ENCODE results near the gene PRKCA. TPM values are rescaled to one million over a fixed set of nuclear protein-coding genes. Genes with fewer than 3 reads are reported as not detected.

PRKCA gene
- total RNA-seq, 3 donors from 2014 or later, result 5.1 to 10.5 (median 6.6) TPM

- intact Hi-C loops (cut with DNase I; ENCODE audit: low total_unique reads), result no loop called here
- Histone ChIP-seq H3K4me3 (no peak overlapping the region), H3K27ac (no peak overlapping the region), H3K9me3 (no peaks in the 10 kb centered on the region), H3K4me1 (no peaks in the 10 kb centered on the region), H3K27me3 (no peaks in the 10 kb centered on the region), H3K36me3 (no peaks in the 10 kb centered on the region)
- no peak for DNase-seq (ENCODE audit: low spot score in 2 of 2)
- TF ChIP-seq POLR2AphosphoS5 (IDR thresholded peaks at IDR 0.05) (no peak), POLR2A (IDR thresholded peaks at IDR 0.05) (no peak)
- TF ChIP-seq, protein P1, sequence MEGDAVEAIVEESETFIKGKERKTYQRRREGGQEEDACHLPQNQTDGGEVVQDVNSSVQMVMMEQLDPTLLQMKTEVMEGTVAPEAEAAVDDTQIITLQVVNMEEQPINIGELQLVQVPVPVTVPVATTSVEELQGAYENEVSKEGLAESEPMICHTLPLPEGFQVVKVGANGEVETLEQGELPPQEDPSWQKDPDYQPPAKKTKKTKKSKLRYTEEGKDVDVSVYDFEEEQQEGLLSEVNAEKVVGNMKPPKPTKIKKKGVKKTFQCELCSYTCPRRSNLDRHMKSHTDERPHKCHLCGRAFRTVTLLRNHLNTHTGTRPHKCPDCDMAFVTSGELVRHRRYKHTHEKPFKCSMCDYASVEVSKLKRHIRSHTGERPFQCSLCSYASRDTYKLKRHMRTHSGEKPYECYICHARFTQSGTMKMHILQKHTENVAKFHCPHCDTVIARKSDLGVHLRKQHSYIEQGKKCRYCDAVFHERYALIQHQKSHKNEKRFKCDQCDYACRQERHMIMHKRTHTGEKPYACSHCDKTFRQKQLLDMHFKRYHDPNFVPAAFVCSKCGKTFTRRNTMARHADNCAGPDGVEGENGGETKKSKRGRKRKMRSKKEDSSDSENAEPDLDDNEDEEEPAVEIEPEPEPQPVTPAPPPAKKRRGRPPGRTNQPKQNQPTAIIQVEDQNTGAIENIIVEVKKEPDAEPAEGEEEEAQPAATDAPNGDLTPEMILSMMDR (IDR thresholded peaks at IDR 0.05), result no peak
Observed at GRCh38 chr17:66740226-66740625, 437.8 kb downstream of the PRKCA start.

DNA sequence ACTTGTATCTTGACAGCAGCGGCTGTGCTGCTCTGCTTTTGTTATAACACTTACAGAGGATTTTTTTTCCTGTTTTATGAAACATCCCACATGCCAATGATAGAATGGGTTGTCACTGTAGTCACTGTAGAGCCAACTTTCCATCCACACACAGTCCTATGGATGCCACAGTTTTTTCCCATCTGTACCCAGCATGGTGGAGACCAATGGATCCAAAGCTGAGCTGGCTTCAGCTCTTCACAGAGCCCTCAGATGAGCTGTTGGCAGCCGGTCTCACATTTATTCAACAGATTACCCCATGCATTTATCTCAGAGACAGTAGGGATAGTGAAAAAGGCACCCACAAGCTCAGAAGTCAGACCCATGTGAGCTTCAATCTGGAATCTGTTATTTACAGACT, 441.1 kb downstream of the PRKCA start:
- Histone ChIP-seq H3K36me3 (no peaks in the 10 kb centered on the region), H3K27ac (no peak overlapping the region), H3K4me3 (no peak overlapping the region), H3K9me3 (no peaks in the 10 kb centered on the region), H3K4me1 (no peaks in the 10 kb centered on the region), H3K27me3 (no peaks in the 10 kb centered on the region)
- intact Hi-C loops (cut with DNase I; ENCODE audit: low total_unique reads), result no loop called here
- no peak for DNase-seq (ENCODE audit: low spot score in 2 of 2)
- TF ChIP-seq, protein P1 (IDR thresholded peaks at IDR 0.05), result no peak
- TF ChIP-seq POLR2AphosphoS5 (IDR thresholded peaks at IDR 0.05) (no peak), POLR2A (IDR thresholded peaks at IDR 0.05) (no peak)

DNA sequence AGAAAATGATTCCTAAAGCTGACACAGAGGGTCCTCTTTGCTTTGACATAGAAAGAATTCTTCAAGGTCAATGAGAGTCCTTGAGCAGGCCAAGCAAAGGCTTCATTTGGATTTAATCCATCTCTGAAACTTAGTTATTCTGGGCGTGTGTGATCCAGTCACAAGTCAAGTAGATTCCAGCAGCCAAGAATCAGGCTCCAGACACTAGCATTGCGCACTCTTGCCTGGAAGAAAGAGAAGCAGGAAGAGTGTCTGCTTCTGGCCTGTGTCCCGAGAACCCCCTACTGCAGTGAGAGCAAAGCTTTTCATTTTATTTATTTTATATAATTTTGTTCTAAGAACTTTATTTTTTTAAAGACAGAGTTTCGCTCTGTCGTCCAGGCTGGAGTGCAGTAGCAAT, 444.3 kb downstream of the PRKCA start:
- no peak for TF ChIP-seq POLR2AphosphoS5 (IDR thresholded peaks at IDR 0.05)
- TF ChIP-seq, protein P1 (IDR thresholded peaks at IDR 0.05), result no peak
- no peak for TF ChIP-seq POLR2A (IDR thresholded peaks at IDR 0.05)

GRCh38 chr17:66747578-66748275, 445.3 kb downstream of the PRKCA start:
- Histone ChIP-seq H3K27me3 (no peaks in the 10 kb centered on the region), H3K36me3 (no peaks in the 10 kb centered on the region), H3K27ac (no peak overlapping the region), H3K4me3 (no peak overlapping the region), H3K4me1 (no peaks in the 10 kb centered on the region), H3K9me3 (no peaks in the 10 kb centered on the region)
- intact Hi-C loops (cut with DNase I; ENCODE audit: low total_unique reads), result no loop called here
- TF ChIP-seq POLR2A (IDR thresholded peaks at IDR 0.05) (no peak), POLR2AphosphoS5 (IDR thresholded peaks at IDR 0.05) (no peak)
- TF ChIP-seq, protein P1 (IDR thresholded peaks at IDR 0.05), result no peak
- no peak for DNase-seq (ENCODE audit: low spot score in 2 of 2)

More for the DNA sequence above, 444.3 kb downstream of the PRKCA start:
- DNase-seq (ENCODE audit: low spot score in 2 of 2), result no peak
- intact Hi-C loops (cut with DNase I; ENCODE audit: low total_unique reads), result no loop called here
- H3K27me3 ChIP-seq, result no peaks in the 10 kb centered on the region
- no peaks in the 10 kb centered on the region for H3K9me3 ChIP-seq
- no peaks in the 10 kb centered on the region for H3K4me1 ChIP-seq
- no peak overlapping the region for H3K27ac ChIP-seq
- H3K36me3 ChIP-seq, result no peaks in the 10 kb centered on the region
- H3K4me3 ChIP-seq, result no peak overlapping the region

DNA sequence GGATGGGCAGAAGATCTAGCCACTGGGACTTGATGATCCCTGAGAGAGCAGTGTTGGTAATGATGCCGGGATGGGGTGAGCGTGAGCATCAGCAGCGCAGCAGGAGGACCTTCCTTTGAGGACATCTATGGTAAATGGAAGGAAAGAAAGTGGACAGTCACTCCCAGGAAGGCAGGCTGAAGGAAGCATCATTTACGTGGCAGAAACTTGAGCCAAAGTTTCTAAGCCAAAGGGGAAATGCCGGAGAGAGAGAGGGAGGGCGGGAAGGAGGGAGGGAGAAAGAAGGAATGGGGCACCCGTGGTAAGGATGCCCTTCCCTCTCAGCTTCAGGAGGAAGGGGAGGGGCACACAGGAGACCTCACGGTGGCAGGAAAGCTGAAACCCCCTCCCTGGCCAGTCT, 446.2 kb downstream of the PRKCA start:
- TF ChIP-seq, protein P1 (IDR thresholded peaks at IDR 0.05), result no peak
- no peak for TF ChIP-seq POLR2AphosphoS5 (IDR thresholded peaks at IDR 0.05)
- Histone ChIP-seq H3K9me3 (no peaks in the 10 kb centered on the region), H3K27me3 (no peaks in the 10 kb centered on the region), H3K4me1 (no peaks in the 10 kb centered on the region), H3K27ac (no peak overlapping the region), H3K36me3 (no peaks in the 10 kb centered on the region), H3K4me3 (no peak overlapping the region)
- DNase-seq (ENCODE audit: low spot score in 2 of 2), result no peak
- intact Hi-C loops (cut with DNase I; ENCODE audit: low total_unique reads), result no loop called here
